NCI-H2029 (cell line): ENCODE measurements around the gene BNIP1.
"Not testable (repeated sequence)": the region's sequence is repeated elsewhere in the genome, so short reads cannot be mapped to it uniquely, and the experiment has no call there.

ENCODE experiments used
- DNase-seq: peaks from one replicate; lab custom pipeline; 2025; lab: John Stamatoyannopoulos, UW

Gene BNIP1, protein sequence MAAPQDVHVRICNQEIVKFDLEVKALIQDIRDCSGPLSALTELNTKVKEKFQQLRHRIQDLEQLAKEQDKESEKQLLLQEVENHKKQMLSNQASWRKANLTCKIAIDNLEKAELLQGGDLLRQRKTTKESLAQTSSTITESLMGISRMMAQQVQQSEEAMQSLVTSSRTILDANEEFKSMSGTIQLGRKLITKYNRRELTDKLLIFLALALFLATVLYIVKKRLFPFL

GRCh38 chr5:173144200-173145176 lies at the start of gene BNIP1:
BNIP1 (plus strand) TSS chr5:173144531; CDS start chr5:173144546, 15 bp downstream.
- DNase-seq = peak; percentile 98

GRCh38 chr5:173098787-173099186 lies 45.5 kb upstream of the BNIP1 start:
- no peak for DNase-seq

DNA sequence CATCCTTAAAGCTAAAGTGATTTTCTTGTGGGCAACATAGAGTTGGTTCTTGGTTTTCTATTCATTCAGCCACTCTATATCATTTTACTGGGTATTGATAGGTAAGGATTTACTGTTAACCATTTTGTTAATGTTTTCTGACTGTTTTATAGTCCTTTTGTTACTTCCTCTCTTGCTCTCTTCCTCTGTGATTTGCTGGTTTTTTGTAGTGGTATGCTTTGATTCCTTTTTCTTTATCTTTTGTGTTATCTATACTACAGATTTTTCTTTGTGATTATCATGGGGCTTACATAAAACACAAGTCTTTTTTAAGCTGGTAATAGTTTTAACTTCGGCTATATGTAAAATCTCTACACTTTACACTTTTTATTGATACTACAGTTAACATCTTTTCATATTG lies 44.9 kb upstream of the BNIP1 start:
- no peak for DNase-seq

- DNase-seq = no peak
Observed at GRCh38 chr5:173101245-173101644, 43.1 kb upstream of the BNIP1 start.

GRCh38 chr5:173103411-173103810 lies 40.9 kb upstream of the BNIP1 start:
- no peak for DNase-seq

- peak; percentile 9 for DNase-seq
Observed at GRCh38 chr5:173108914-173109313, 35.4 kb upstream of the BNIP1 start.

GRCh38 chr5:173114536-173114935 lies 29.8 kb upstream of the BNIP1 start:
- DNase-seq = no peak

DNA sequence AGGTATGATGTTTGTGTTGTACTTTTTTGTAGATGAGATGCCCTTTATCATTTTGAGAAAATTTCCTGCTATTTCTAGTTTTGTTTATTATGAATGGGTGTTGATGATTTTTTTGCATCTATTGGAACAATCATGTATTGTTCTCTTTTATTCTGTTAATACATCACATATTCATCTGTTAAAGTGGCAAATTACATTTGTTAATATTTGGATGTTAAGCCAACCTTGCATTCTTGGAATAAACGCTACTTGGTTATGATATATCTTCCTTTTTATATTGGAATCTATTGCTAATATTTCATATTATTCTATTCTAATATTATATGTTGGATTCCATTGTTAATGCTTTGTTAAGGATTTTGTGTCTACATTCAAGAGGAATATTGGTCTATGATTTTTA lies 24.6 kb upstream of the BNIP1 start:
- DNase-seq = no peak

DNA sequence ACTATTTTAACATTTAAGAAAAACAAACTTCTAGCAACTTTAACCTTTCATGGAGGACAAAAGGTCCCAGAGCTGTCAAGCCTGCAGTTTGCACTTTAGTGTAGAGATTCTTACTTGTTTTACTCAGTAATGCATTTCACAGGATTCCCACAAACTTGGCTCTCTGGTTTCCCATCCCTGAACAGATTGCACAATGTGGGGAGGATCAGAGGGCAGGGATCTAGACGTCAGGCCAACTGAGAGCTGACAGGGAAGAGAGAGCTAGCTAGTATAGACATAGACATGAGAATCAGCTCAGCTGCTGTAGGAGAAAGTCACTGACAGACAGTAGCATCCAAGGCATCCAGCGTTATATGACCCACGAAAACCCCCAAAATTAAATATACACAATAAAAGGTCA lies 20.9 kb upstream of the BNIP1 start:
- no peak for DNase-seq

DNA sequence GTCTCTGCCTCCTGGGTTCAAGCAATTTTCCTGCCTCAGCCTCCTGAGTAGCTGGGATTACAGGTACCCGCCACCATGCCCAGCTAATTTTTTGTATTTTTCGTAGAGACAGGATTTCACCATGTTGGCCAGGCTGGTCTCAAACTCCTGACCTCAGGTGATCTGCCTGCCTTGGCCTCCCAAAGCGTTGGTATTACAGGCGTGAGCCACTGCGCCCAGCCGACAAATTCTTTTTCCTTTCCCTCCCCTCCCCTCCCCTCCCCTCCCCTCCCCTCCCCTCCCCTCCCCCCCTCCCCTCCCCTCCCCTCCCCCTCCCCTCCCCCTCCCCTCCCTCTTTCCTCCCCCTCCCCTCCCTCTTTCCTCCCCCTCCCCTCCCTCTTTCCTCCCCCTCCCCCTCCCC lies 12.2 kb upstream of the BNIP1 start:
- DNase-seq = not testable (repeated sequence)

GRCh38 chr5:173138707-173139106 lies 5.6 kb upstream of the BNIP1 start:
- DNase-seq = no peak

- DNase-seq = no peak
Observed at GRCh38 chr5:173139631-173140030, 4.7 kb upstream of the BNIP1 start.

GRCh38 chr5:173140769-173141168 lies 3.6 kb upstream of the BNIP1 start:
- DNase-seq = no peak

DNA sequence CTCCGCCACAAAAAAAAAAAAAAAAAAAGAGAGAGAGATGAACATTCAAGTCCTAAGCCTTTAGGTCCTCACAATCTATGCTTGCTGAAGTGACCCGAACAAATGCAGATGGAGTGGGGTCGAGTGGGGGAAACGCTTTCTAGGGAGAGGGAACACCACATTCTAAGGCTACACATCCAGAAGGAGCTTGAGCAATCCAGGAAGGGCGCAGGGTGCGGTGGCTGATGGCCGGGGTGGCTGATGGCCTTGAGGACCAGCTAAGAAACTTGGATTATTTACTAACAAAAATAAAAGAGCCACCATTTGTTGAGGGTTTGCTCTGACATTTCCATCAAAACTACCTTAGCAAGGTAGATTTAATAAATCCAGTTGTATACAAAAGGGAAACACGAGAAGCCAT lies 764 bp upstream of the BNIP1 start:
- no peak for DNase-seq

GRCh38 chr5:173148354-173148753 lies 4.0 kb downstream of the BNIP1 start:
- DNase-seq = no peak

DNA sequence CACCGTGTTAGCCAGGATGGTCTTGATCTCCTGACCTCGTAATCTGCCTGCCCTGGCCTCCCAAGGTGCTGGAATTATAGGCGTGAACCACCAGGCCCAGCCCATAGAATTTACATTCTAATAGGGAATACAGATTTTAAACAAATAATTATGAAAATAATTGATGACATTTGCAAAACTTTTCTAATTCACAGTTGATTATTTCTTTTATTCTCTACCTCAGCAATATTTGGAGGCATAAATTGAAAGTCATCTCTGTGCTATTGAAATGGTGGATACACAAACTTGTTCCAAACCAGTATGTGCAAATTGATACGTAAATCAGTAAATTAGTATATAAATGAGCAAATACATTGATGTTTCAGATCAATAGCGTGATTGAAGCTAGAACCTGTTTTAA lies 8.2 kb downstream of the BNIP1 start:
- no peak for DNase-seq

- no peak for DNase-seq
Observed at GRCh38 chr5:173153842-173154241, 9.5 kb downstream of the BNIP1 start.

GRCh38 chr5:173154619-173155018 lies 10.3 kb downstream of the BNIP1 start:
- not testable (repeated sequence) for DNase-seq

DNA sequence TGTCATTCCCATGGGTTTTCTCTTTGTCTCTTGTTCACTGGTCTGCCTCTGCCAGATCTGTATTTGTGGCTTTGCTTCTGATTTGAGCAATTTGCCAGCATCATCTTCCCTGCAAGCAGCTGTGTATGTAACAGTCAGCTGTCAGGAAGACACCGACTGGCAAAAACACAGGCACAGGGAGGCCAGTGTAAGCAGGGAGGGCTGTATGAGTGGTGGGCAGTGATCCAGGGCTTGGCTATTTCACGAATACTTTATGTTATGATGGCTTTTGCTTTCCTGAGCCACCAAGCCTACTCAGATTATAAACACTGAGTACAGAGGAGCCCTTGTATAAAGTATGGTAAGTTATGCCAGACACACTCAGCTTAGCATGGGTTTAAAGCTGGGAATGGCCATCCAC lies 11.6 kb downstream of the BNIP1 start:
- DNase-seq = no peak

GRCh38 chr5:173158366-173158765 lies 14.0 kb downstream of the BNIP1 start:
- DNase-seq = no peak

- DNase-seq = no peak
Observed at GRCh38 chr5:173159256-173159655, 14.9 kb downstream of the BNIP1 start.

GRCh38 chr5:173161148-173161547 lies 16.8 kb downstream of the BNIP1 start:
- DNase-seq = no peak

GRCh38 chr5:173163219-173163618 lies 18.9 kb downstream of the BNIP1 start:
- no peak for DNase-seq
